GM19395 (cell line): ENCODE measurements around the gene PRR5.

ENCODE experiments used
- ATAC-seq: cut with Tn5 transposase; IDR thresholded peaks from one replicate; pipeline ENCODE4 v1.9.1; 2021; ENCODE audit warnings: mild to moderate bottlenecking, moderate library complexity; ENCODE audit not compliant: unreplicated experiment

Gene PRR5

DNA sequence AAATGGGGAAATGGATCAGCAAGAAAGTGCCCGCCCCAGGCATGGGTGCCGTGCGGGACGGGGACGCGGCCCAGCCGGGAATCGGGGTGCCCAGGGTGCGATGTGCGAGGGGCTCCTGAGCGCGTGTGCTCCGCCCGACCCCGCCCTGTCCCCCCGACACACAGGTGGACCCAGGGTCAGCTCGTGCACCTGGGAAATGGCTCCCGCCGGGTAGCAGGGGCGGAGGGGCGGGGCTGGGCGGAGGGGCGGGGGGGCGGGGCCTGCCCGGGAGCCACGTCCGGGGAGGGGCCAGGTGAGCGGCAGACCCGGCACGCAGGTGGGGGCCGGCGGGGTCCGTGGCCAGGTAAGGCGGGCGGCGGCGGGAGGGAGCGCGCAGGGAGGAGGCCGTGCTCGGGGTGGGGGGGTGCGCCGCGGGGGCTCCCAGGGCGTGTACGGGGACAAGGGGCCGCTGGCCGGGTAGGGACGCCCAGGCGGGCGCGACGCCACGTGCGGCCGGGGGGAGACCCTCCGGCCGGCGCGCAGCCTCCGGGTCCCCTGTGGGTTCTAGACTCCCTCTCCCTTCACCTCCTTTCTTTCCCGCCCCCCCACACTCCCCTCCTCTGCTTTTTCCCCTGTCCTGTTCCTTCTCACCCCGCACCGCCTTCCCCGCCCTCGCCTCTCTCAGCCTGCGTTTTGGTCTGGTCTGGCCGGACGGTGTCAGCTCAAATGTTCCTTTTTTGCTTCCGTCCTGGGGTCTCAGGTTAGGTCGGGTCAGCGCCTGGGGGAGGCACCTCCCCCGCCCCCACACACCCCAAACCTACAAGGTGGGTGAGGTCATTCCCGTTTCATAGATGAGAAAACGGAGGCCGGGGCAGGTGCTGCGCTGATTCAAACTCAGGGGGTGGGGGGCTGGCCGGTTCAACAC, 50.5 kb downstream of the PRR5 start, which contains the start of gene ARHGAP8:
ARHGAP8 (plus strand) TSS at position 291 of the 904 bp plus-strand sequence. CDS start 33,953 bp downstream, outside the sequence.
- no peak for ATAC-seq

- no peak for ATAC-seq
These were observed 51.4 kb downstream of the PRR5 start for GRCh38 chr22:44753189-44754042.

DNA sequence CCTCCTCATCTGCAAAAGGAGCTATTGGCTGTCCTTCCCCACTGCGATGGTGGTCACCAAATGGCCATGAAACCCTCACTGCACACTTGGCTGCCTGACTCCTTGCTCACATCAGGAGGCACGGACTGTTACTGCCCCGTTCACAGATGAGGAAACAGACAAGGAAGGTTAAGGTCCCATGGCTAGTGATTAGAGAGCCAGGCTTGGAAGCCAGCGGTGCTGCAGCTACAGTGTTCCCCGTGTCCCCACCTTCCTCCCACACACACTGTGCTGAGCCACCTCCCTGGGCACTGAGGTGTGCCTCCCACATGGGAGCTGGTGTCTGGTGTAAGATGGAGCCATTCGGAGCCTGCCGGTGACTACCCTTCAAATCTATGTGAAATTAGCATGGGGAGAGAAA, 53.0 kb downstream of the PRR5 start:
- ATAC-seq, result no peak

DNA sequence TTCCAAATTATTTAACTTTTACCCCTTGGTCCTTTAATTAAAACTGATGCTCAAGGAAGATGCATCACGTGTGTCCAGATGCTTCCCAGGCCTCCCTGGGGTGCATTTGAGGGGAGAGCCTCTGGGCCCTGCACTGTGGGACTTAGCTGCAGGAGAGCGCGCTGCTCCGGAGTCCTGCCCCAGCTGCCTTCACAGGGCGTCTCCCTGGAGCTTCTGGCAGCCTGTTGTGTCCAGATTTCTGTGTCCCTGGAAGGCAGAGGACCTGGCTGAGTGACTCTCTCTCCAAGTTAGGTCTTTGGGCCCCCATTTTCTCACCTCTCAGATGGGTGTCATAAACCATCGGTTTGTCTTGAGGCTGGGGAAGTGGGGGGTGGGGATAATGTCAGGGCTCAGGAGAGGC, 53.4 kb downstream of the PRR5 start:
- no peak for ATAC-seq

- no peak for ATAC-seq
These were observed 54.0 kb downstream of the PRR5 start for GRCh38 chr22:44755956-44756361.

DNA sequence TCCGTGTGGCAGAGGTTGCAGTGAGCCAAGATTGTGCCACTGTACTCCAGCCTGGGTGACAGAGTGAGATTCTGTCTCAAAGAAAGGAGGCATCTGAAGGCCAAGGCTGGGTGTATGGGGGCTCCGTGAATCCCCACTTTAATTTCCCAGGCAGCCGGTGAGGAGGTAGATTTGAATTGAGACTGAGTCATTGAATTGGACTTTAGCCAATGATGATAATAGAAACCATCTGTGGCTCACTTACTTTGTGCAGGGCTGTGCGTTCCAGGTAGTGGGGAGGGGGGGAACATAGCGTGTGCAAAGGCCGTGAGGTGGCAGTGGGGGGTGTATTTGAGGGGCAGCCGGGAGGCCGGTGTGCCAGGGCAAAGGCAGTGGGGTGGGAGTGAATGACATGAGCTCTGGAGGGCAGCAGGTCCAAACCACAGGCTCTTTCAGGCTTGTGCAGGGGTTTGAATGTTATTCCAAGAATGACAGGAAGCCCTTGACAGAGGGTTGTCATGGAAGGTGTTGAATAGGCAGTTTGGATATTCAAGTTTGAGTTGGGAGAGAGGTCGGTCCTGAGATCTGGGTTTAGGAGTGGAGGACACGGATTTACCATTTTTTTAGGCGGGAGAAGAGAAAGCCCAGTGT, 56.5 kb downstream of the PRR5 start:
- ATAC-seq, result no peak

DNA sequence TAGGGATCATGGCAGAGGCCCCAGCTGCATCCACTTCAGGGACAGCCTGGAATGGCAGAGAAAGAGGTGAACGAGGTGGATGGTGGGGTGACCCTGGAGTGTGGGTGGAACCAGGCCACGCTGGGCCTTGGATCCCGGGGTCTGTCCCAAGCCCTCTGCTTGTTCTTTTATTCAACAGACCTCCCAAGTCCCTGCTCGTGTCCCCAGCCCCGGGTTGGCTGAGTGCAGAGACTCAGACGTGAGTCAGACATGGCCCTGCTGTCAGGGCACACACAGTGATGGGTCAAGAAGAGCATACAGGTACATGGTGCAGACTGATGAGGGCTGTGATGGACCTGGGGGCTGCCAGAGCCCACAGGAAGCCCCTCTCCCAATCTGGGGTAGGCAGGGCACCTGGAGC, 57.0 kb downstream of the PRR5 start:
- no peak for ATAC-seq

DNA sequence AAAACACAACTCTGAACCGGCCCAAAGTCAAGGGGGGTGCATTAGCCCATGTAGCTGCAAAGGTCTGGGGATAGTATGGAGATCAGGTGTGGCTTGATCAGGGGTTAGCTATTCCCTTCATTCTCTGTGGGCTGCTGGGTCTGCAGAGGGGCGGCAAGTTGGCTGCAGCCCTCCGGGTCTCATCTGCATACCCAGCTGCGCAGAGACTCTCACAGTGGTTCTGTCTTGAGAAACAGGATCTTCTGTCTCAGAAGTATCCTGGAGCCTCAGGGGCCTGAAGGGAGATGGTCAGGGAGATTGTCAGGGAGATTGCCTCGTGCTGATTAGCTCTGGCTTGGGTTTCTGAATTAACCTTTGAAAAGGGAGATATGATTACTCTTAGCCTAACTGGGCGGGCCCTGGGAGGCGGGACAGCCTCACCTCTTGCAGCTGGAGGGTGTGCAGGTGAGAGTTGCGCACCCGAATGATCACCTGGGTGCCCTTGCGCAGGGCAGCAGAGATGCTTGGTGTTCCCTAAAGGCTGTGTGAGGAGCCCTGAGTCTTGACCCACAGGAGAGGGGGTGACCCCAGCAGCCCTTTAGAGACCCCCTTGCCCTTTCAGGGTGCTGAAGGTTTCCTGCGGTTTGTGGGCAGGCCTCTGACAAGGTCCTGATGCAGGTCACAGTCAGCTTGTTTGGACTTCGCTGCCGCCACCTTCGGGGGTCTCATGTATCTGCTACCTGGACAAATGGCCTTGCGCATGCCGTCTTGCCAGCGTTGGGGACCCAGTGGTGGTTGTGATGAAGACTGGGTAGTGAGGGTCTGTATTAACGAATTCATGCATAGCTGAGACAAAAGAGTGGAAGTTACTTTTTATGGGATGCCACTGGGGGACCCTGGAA, 57.7 kb downstream of the PRR5 start:
- no peak for ATAC-seq

DNA sequence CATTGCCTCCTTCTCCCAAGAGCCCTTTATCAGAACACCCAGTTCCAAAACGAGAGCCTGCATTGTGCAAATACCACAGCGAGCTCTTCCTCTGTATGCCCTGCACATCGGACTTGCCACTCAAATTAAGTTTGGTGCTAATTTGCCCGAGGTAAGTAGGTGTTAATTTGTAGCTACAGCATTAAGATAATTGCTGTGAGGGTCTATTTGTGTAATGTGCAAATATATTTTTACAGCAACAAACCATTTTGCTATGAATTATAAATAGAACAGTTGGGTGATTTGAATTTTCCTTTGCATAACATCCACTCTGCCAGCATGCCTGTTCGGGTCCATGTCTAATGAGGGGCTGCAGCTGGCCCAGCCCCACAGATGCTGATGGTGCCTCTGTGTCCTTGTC, 58.5 kb downstream of the PRR5 start:
- no peak for ATAC-seq

GRCh38 chr22:44761025-44761424, 59.0 kb downstream of the PRR5 start:
- ATAC-seq, result no peak

GRCh38 chr22:44764373-44764772, 62.4 kb downstream of the PRR5 start:
- no peak for ATAC-seq

- ATAC-seq, result no peak
These were observed 63.0 kb downstream of the PRR5 start for GRCh38 chr22:44764974-44765373.

DNA sequence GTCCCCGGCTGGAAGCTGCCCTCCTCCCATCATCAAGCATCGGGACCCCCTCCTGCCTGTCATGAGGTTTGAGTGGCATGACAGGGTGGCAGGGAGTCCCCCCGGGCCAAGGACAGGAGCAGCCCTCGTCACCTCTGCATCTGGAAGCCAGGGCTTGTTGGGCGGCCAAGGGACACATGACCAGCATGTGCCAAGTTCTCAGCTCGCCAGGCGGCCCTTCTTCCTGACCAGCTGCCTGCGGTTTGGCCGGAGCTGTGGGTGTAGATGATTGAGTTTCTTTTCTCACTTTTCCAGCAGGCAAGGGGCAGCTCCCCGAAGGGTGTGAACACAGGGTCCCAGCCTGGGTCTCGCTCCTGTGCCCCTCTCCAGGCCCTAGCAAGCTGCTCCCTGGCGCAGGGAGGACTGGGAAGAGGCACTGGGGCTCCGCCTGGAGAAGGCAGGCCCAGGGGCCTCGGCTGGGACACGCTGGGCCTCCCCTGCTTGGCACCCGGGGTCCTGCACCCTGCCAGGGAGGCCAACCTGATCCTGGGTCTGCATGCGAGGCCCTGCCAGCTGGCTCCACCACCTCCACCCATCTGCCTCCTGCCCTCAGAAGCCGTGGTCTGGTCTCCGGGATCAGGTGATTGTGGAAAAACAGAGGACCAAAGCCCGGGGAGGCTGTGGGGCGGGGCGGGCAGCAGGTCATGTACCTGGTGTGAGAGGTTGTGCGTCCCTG, 63.7 kb downstream of the PRR5 start:
- no peak for ATAC-seq

- ATAC-seq, result no peak
These were observed 71.1 kb downstream of the PRR5 start for GRCh38 chr22:44773082-44773481.

- ATAC-seq, result no peak
These were observed 73.9 kb downstream of the PRR5 start for GRCh38 chr22:44775862-44776261.

DNA sequence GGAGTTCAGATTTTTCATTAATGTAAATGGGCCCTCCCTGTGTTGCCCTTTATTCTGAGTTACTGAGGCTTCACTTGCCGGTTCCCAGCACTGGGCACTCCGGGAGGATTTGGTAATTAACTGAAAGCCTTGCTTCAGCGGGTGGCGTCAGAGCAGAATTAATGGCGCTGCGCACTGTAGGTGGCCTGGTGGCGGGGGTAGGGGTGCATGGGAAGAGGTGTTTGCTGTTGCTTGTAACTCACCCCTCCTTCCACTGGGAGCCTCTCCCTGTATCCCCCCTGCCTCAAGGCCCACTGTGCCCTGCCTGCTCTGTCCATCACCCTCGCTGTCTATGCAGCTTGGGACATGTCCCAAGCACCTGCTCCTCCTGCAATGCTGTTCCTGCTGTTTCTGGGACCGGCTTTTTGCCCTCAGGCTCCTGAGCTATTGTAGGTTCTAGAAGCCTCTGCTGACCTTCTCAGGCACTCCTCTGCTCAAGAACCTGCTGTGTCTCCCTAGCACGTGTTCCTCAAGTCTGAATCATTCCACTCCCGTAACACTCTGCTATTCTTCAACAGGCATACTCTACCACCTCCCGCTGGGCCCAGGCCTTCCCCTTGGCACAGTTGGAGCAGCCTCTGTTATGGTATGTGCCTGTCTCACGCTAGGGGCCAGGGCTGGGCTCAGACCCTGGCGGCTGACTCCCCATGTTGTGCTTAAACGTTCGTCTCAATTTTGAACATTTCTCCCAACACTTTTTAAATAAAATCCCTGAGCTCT, 74.8 kb downstream of the PRR5 start:
- ATAC-seq, result no peak

GRCh38 chr22:44777364-44777755, 75.4 kb downstream of the PRR5 start:
- no peak for ATAC-seq

DNA sequence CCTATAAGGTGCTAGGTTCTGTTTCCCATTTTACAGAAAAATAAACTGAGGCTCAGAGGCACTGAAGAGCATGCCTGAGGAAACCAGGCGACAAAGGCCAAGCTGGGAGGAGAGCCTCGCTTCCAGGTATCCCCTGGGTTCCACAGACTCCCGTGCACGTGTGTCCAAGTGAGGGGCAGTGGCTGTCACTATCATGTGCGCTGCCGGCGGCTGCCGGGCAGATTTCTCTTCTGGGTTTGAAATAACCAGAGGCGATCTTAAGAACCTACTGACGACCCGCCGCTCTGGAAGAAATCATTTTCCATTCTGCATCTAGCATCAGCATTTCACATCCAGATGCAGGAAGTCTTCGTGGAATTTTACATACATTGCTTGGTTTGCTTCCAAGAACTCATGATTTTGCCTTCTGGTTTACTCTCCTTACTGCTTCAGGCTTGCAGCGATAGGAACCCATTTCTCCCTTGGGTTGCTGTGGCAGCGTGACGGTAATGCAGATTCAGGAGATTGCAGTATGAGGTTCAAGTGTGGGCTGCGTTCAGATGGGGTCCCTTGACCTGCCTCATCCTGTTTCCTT, 79.0 kb downstream of the PRR5 start:
- ATAC-seq, result no peak
